Natural killer cell (primary cell): ENCODE measurements around the gene PLXNA4. TPM values are rescaled to one million over a fixed set of nuclear protein-coding genes. Genes with fewer than 3 reads are reported as not detected.

Source experiments
- ATAC-seq, 3 donors: fragments of 150-1000 bp in 2 of 3; fragments of 200-7000 bp in 1 of 3; cut with Tn5 transposase; 1 replicate in 1 of 3; 2 replicates in 2 of 3; pipeline ENCODE4 v1.10.0; 2021; ENCODE audit warnings: mild to moderate bottlenecking in 2 of 3, moderate library complexity in 2 of 3
- DNase-seq, 2 donors: peaks; one replicate each; pipeline versions ENCODE4 v3.0.0 to v3.0.0-alpha.2; 2013 to 2021; ENCODE audit warnings: mixed read lengths in 1 of 2
- H3K27ac ChIP-seq: one replicate; pipeline ENCODE4 v1.5.1; 2013; ENCODE audit warnings: mild to moderate bottlenecking, low read length
- H3K27me3 ChIP-seq: one replicate; pipeline ENCODE4 v1.6.1; 2013; ENCODE audit warnings: low read length; ENCODE audit not compliant: control insufficient read depth, insufficient read depth
- H3K36me3 ChIP-seq: one replicate; pipeline ENCODE4 v1.6.1; 2013; ENCODE audit warnings: low read length; ENCODE audit not compliant: control insufficient read depth, insufficient read depth
- H3K4me1 ChIP-seq: one replicate; pipeline ENCODE4 v1.6.1; 2013; ENCODE audit warnings: low read length; ENCODE audit not compliant: control insufficient read depth, insufficient read depth
- H3K4me3 ChIP-seq: one replicate; pipeline ENCODE4 v1.5.1; 2013; ENCODE audit warnings: low read length
- H3K9me3 ChIP-seq: one replicate; pipeline ENCODE4 v1.6.1; 2013; ENCODE audit warnings: low read length; ENCODE audit not compliant: control insufficient read depth, insufficient read depth
- H3K27ac Mint-ChIP-seq, 2 donors: one replicate each; pipeline ENCODE4 v1.8.0; 2022; ENCODE audit warnings: mild to moderate bottlenecking in 2 of 2, mixed read lengths in 2 of 2, moderate library complexity in 1 of 2
- H3K27me3 Mint-ChIP-seq, 2 donors: one replicate each; pipeline ENCODE4 v1.8.0; 2022; ENCODE audit warnings: low read depth in 2 of 2, mixed read lengths in 2 of 2
- H3K36me3 Mint-ChIP-seq: one replicate; pipeline ENCODE4 v1.8.0; 2022; ENCODE audit warnings: mixed read lengths
- H3K4me1 Mint-ChIP-seq, 2 donors: one replicate each; pipeline ENCODE4 v1.8.0; 2022; ENCODE audit warnings: mixed read lengths in 2 of 2
- H3K4me3 Mint-ChIP-seq: one replicate; pipeline ENCODE4 v1.8.0; 2022; ENCODE audit warnings: mild to moderate bottlenecking, moderate library complexity, mixed read lengths
- H3K9me3 Mint-ChIP-seq, 2 donors: one replicate each; pipeline ENCODE4 v1.8.0; 2022; ENCODE audit warnings: mixed read lengths in 2 of 2
- CTCF ChIP-seq: fragments of 200-600 bp; IDR thresholded peaks from one replicate; pipeline ENCODE4 v1.8.0; 2022; ENCODE audit warnings: antibody characterized with exemption
- WGBS: methylation state at CpG from one replicate; pipeline ENCODE4 v1.1.7; 2013; ENCODE audit warnings: missing lambda C conversion rate; ENCODE audit not compliant: insufficient coverage; 5-methylcytosine and 5-hydroxymethylcytosine counted together
- intact Hi-C: fragments of 100-400 bp; cut with micrococcal nuclease; formaldehyde crosslinking; loops from one replicate; pipeline ENCODE4 v1.14.2; 2022
- total RNA-seq, 4 donors: library from RNA; stranded (reverse); fragments of 120-200 nt in 1 of 4; gene quantifications; one replicate each; pipeline versions ENCODE4 v1.2.3 to v1.2.4, GENCODE V29; 2013 to 2022

The PLXNA4 gene
- total RNA-seq, 3 donors from 2014 or later (not counting 1 experiment from before 2014, with no cell fraction given), result 5.1 to 15.3 (median 10.9) TPM

GRCh38 chr7:132528695-132529094 lies 47.6 kb downstream of the PLXNA4 start:
- no peak for ATAC-seq
- no peak overlapping the region for H3K27ac Mint-ChIP-seq
- DNase-seq, result no peak

GRCh38 chr7:132527467-132528410 lies 48.5 kb downstream of the PLXNA4 start:
- no peak overlapping the region for H3K27ac Mint-ChIP-seq
- DNase-seq (no peak), ATAC-seq (no peak)
- WGBS, result 91% methylated on average over 17 of the region's 17 CpGs
- H3K4me1 ChIP-seq, result no peaks in the 10 kb centered on the region
- H3K4me1 Mint-ChIP-seq, result peaks cover 2 to 4% of the 10 kb centered on the region in 2 donors
- H3K27ac ChIP-seq, result no peak overlapping the region
- H3K27me3 ChIP-seq, result no peaks in the 10 kb centered on the region
- peaks cover 0 to 13% of the 10 kb centered on the region in 2 donors for H3K27me3 Mint-ChIP-seq
- H3K9me3 Mint-ChIP-seq, result no peaks in the 10 kb centered on the region
- H3K4me3 Mint-ChIP-seq, result no peak overlapping the region
- no peak overlapping the region for H3K4me3 ChIP-seq
- no peak for TF ChIP-seq CTCF
- H3K9me3 ChIP-seq, result no peaks in the 10 kb centered on the region
- intact Hi-C loops, result no loop called here
- H3K36me3 Mint-ChIP-seq, result no peaks in the 10 kb centered on the region
- no peaks in the 10 kb centered on the region for H3K36me3 ChIP-seq

More at GRCh38 chr7:132528695-132529094, 47.6 kb downstream of the PLXNA4 start:
- no peak overlapping the region for H3K4me3 Mint-ChIP-seq
- no peaks in the 10 kb centered on the region for H3K9me3 Mint-ChIP-seq
- H3K4me1 ChIP-seq, result no peaks in the 10 kb centered on the region
- no peaks in the 10 kb centered on the region for H3K36me3 Mint-ChIP-seq
- no peaks in the 10 kb centered on the region for H3K27me3 ChIP-seq
- WGBS, result 86% methylated on average over 3 of the region's 3 CpGs
- H3K4me3 ChIP-seq, result no peak overlapping the region
- H3K27me3 Mint-ChIP-seq, result peaks cover 0 to 10% of the 10 kb centered on the region in 2 donors
- no peaks in the 10 kb centered on the region for H3K36me3 ChIP-seq
- H3K9me3 ChIP-seq, result no peaks in the 10 kb centered on the region
- no peak overlapping the region for H3K27ac ChIP-seq
- no peak for TF ChIP-seq CTCF
- H3K4me1 Mint-ChIP-seq, result peaks cover 4% of the 10 kb centered on the region in 2 donors
- intact Hi-C loops, result no loop called here

GRCh38 chr7:132526111-132526740 lies 50.0 kb downstream of the PLXNA4 start:
- Histone ChIP-seq H3K27me3 (no peaks in the 10 kb centered on the region), H3K4me3 (no peak overlapping the region), H3K4me1 (no peaks in the 10 kb centered on the region), H3K9me3 (no peaks in the 10 kb centered on the region), H3K36me3 (no peaks in the 10 kb centered on the region), H3K27ac (no peak overlapping the region)
- no peak for TF ChIP-seq CTCF
- Mint-ChIP-seq H3K9me3 (no peaks in the 10 kb centered on the region), H3K36me3 (no peaks in the 10 kb centered on the region), H3K4me3 (no peak overlapping the region), H3K4me1 (peaks cover 0 to 5% of the 10 kb centered on the region in 2 donors), H3K27ac (no peak overlapping the region), H3K27me3 (peaks cover 0 to 13% of the 10 kb centered on the region in 2 donors)
- DNase-seq (no peak), ATAC-seq (no peak)
- intact Hi-C loops, result no loop called here
- WGBS, result 87% methylated on average over 5 of the region's 7 CpGs
